H1 (cell line): ENCODE results near the gene PELO. TPM values are rescaled to one million over a fixed set of nuclear protein-coding genes. Genes with fewer than 3 reads are reported as not detected.

Experiments
- CBX5 ChIP-seq: fragments of 300-800, 300-1000 bp; sonication (generic); IDR thresholded peaks from 2 replicates; pipeline ENCODE4 v1.7.1; 2016; ENCODE audit warnings: antibody characterized with exemption, low read length, low read depth
- CEBPB ChIP-seq: IDR thresholded peaks from 2 replicates; pipeline ENCODE4 v1.6.1; 2012; ENCODE audit warnings: low read depth, low read length
- CHD7 ChIP-seq: fragments of 300-600 bp; sonication (generic); IDR thresholded peaks from 2 replicates; pipeline ENCODE4 v1.7.1; 2012; ENCODE audit warnings: low read length, moderate library complexity, mild to moderate bottlenecking, inconsistent platforms; ENCODE audit not compliant: insufficient replicate concordance
- CTBP2 ChIP-seq: IDR thresholded peaks from 2 replicates; pipeline ENCODE4 v1.7.0; 2011; ENCODE audit warnings: borderline replicate concordance, mild to moderate bottlenecking, moderate library complexity, mixed read lengths, low read length; ENCODE audit not compliant: insufficient read depth, insufficient read length
- HDAC6 ChIP-seq: IDR thresholded peaks from one replicate; pipeline ENCODE4 v1.7.1; 2012; ENCODE audit warnings: low read depth, mild to moderate bottlenecking, inconsistent platforms, low read length, moderate library complexity
- MAFK ChIP-seq: IDR thresholded peaks from 2 replicates; pipeline ENCODE4 v1.6.1; 2012; ENCODE audit warnings: low read depth, mild to moderate bottlenecking, improper control_type of control experiment, low read length
- POU5F1 ChIP-seq: IDR thresholded peaks from 2 replicates; pipeline ENCODE4 v1.6.1; 2011; ENCODE audit warnings: low read depth, mild to moderate bottlenecking, low read length, moderate library complexity
- RFX5 ChIP-seq: IDR thresholded peaks from 2 replicates; pipeline ENCODE4 v1.6.1; 2011; ENCODE audit warnings: low read depth, low read length, improper control_type of control experiment, borderline replicate concordance
- RXRA ChIP-seq: IDR thresholded peaks from 2 replicates; pipeline ENCODE4 v1.6.1; 2011; ENCODE audit warnings: low read depth, mild to moderate bottlenecking, low read length, moderate library complexity; ENCODE audit not compliant: insufficient read depth
- SUZ12 ChIP-seq: fragments of 200-600 bp; sonication (generic); IDR thresholded peaks from 2 replicates; pipeline ENCODE4 v1.6.1; 2012; ENCODE audit warnings: mild to moderate bottlenecking, inconsistent platforms, low read length, moderate library complexity, mixed read lengths
- TAF7 ChIP-seq: optimal IDR thresholded peaks from 2 replicates; pipeline ENCODE3; 2011; ENCODE audit warnings: low read depth, mild to moderate bottlenecking, inconsistent platforms, low read length, moderate library complexity, borderline replicate concordance
- ZNF274 ChIP-seq: IDR thresholded peaks from 2 replicates; pipeline ENCODE4 v1.7.0; 2012; ENCODE audit warnings: low read length, borderline replicate concordance; ENCODE audit errors: extremely low read depth
- polyA plus RNA-seq, 7 experiments: library from polyadenylated mRNA; depleted of rRNA in 3 of 7; stranded (reverse) in 5 of 7; unstranded in 2 of 7; fragments of >200 nt in 5 of 7; fragments of 200-250 nt in 2 of 7; gene quantifications; 1 replicate in 5 of 7; 2 replicates in 1 of 7; 4 replicates in 1 of 7; pipeline versions ENCODE4 v1.2.1 to v1.2.3, GENCODE V29; 2011 to 2013; ENCODE audit warnings: missing spikeins in 2 of 7, mixed read lengths in 2 of 7
- total RNA-seq: library from RNA; stranded (reverse); fragmentation: NEBNext Ultra II Directional; extraction: Animal tissue kit (Norgen Biotek cat#: 25700); gene quantifications from 2 replicates; pipeline ENCODE4 v1.2.1, GENCODE V29; 2021

The PELO gene
- total and polyA plus RNA-seq, 2 of the 8 experiments (the other 6 are each of a cell fraction or from before 2014, with no cell fraction given): 10.8 to 18.5 TPM

GRCh38 chr5:52772668-52773067 is 15.0 kb upstream of the PELO start (continued):
- TF ChIP-seq CHD7 (no peak), RXRA (no peak), CBX5 (no peak), MAFK (no peak), ZNF274 (no peak), CEBPB (no peak), SUZ12 (no peak), RFX5 (no peak), TAF7 (no peak), HDAC6 (no peak), POU5F1 (no peak), CTBP2 (no peak)
